ENCODE measurements around the gene GLIS2.

GLIS2 gene

GRCh38 chr16:4372578-4373355 lies 56.9 kb downstream of the GLIS2 start:
- no peak for DNase-seq

- no peak for DNase-seq
Observed at GRCh38 chr16:4373356-4373908, 57.6 kb downstream of the GLIS2 start.

- no peak for DNase-seq
Observed at GRCh38 chr16:4373909-4374742, 58.3 kb downstream of the GLIS2 start.

GRCh38 chr16:4375717-4376116 lies 59.9 kb downstream of the GLIS2 start:
- no peak for DNase-seq

GRCh38 chr16:4376126-4376892 lies 60.4 kb downstream of the GLIS2 start:
- no peak for DNase-seq

GRCh38 chr16:4376893-4377572 lies 61.2 kb downstream of the GLIS2 start:
- DNase-seq: no peak

GRCh38 chr16:4377573-4378154 lies 61.8 kb downstream of the GLIS2 start:
- no peak for DNase-seq

- no peak for DNase-seq
Observed at GRCh38 chr16:4378161-4378666, 62.3 kb downstream of the GLIS2 start.

- no peak for DNase-seq
Observed at GRCh38 chr16:4378999-4379690, 63.3 kb downstream of the GLIS2 start.

GRCh38 chr16:4380119-4381063 lies 64.5 kb downstream of the GLIS2 start:
- DNase-seq: no peak

- DNase-seq: no peak
Observed at GRCh38 chr16:4381072-4381934, 65.4 kb downstream of the GLIS2 start.

- DNase-seq: no peak
Observed at GRCh38 chr16:4381935-4382794, 66.3 kb downstream of the GLIS2 start.

- no peak for DNase-seq
Observed at GRCh38 chr16:4382795-4383357, 67.0 kb downstream of the GLIS2 start.

- no peak for DNase-seq
Observed at GRCh38 chr16:4383591-4384444, 68.0 kb downstream of the GLIS2 start.

- no peak for DNase-seq
Observed at GRCh38 chr16:4384509-4384942, 68.7 kb downstream of the GLIS2 start.

GRCh38 chr16:4385066-4385788 lies 69.4 kb downstream of the GLIS2 start:
- no peak for DNase-seq

Data from activated effector memory CD4-positive, alpha-beta T cell treated with Interleukin-2 at 50 U/mL for 16 hours (primary cell).